ENCODE data around the gene NGDN.

- TF ChIP-seq CTCF (IDR thresholded peaks at IDR 0.05) = no peak
- peak in 1 of 2 donors; percentile 36 for TF ChIP-seq POLR2A (IDR thresholded peaks at IDR 0.05)
Observed at GRCh38 chr14:23438101-23438971, 31.2 kb upstream of the NGDN start.

All from heart left ventricle (tissue), 13 donors.